ENCODE measurements around the gene LAMB4. TPM values are rescaled to one million over a fixed set of nuclear protein-coding genes. Genes with fewer than 3 reads are reported as not detected.

Gene LAMB4
- total RNA-seq, 5 donors from 2014 or later (not counting 1 experiment from before 2014, with no cell fraction given) = 0.18 TPM; not detected in 4

- WGBS (ENCODE audit: insufficient coverage) = 71% methylated on average over 1 of the region's 13 CpGs
- Mint-ChIP-seq H3K4me3 (peak overlapping the region; percentile 63 to 75 (median 64)), H3K27me3 (peaks cover 55 to 60% of the 10 kb centered on the region in 2 donors), H3K4me1 (peaks cover 13 to 29% (median 29%) of the 10 kb centered on the region in 3 donors), H3K9me3 (no peaks in the 10 kb centered on the region), H3K36me3 (no peaks in the 10 kb centered on the region), H3K27ac (no peak overlapping the region)
- no peaks in the 10 kb centered on the region for H3K36me3 ChIP-seq (ENCODE audit: control insufficient read depth in 2 of 2, extremely low read depth in 1 of 2, insufficient read depth in 1 of 2, low read length in 1 of 2)
- DNase-seq (no peak), ATAC-seq (replicated peaks in 1 of 4) (no peak)
- no peak overlapping the region for H3K27ac ChIP-seq (ENCODE audit: low read length)
- peaks cover 20 to 41% of the 10 kb centered on the region in 2 experiments for H3K27me3 ChIP-seq (replicated peaks in 1 of 2; ENCODE audit: control insufficient read depth in 2 of 2, extremely low read depth in 1 of 2, insufficient read depth in 2 of 2, low read length in 1 of 2)
- CTCF ChIA-PET = no interaction called here
- H3K4me1 ChIP-seq (ENCODE audit: control insufficient read depth in 1 of 2, extremely low read depth in 1 of 2, insufficient read depth in 2 of 2, low read length in 2 of 2) = peaks cover 8 to 25% of the 10 kb centered on the region in 2 experiments
- no peaks in the 10 kb centered on the region for H3K9me3 ChIP-seq
- POLR2A ChIA-PET = interaction anchor here in 1 of 2 donors (0.5 kb wide), 1 partner anchor 1462 kb away, joined by 4 read pairs; no protein-coding TSS in a partner anchor
- H3K4me3 ChIP-seq (ENCODE audit: control insufficient read depth in 1 of 2, extremely low read depth in 1 of 2, low read length in 1 of 2) = peak overlapping the region in 1 of 2 donors; percentile 18
Observed at GRCh38 chr7:108004220-108005142, 125.7 kb downstream of the LAMB4 start.

- no peak overlapping the region for H3K27ac ChIP-seq (ENCODE audit: low read length)
- H3K27ac Mint-ChIP-seq = no peak overlapping the region
- no peaks in the 10 kb centered on the region for H3K9me3 ChIP-seq
- peaks cover 21 to 41% of the 10 kb centered on the region in 2 experiments for H3K27me3 ChIP-seq (replicated peaks in 1 of 2; ENCODE audit: control insufficient read depth in 2 of 2, extremely low read depth in 1 of 2, insufficient read depth in 2 of 2, low read length in 1 of 2)
- H3K36me3 ChIP-seq (ENCODE audit: control insufficient read depth in 2 of 2, extremely low read depth in 1 of 2, insufficient read depth in 1 of 2, low read length in 1 of 2) = no peaks in the 10 kb centered on the region
- 19% methylated on average over 8 of the region's 15 CpGs for WGBS (ENCODE audit: insufficient coverage)
- peaks cover 13 to 29% (median 29%) of the 10 kb centered on the region in 3 donors for H3K4me1 Mint-ChIP-seq
- H3K27me3 Mint-ChIP-seq = peaks cover 49 to 65% of the 10 kb centered on the region in 2 donors
- ATAC-seq (replicated peaks in 1 of 4) = no peak
- POLR2A ChIA-PET = no interaction called here
- no peaks in the 10 kb centered on the region for H3K9me3 Mint-ChIP-seq
- CTCF ChIA-PET = no interaction called here
- H3K4me3 ChIP-seq (ENCODE audit: control insufficient read depth in 1 of 2, extremely low read depth in 1 of 2, low read length in 1 of 2) = peak overlapping the region in 1 of 2 donors; percentile 92
- no peaks in the 10 kb centered on the region for H3K36me3 Mint-ChIP-seq
- no peak for DNase-seq
- peak overlapping the region; percentile 63 to 75 (median 64) for H3K4me3 Mint-ChIP-seq
- peaks cover 8 to 25% of the 10 kb centered on the region in 2 experiments for H3K4me1 ChIP-seq (ENCODE audit: control insufficient read depth in 1 of 2, extremely low read depth in 1 of 2, insufficient read depth in 2 of 2, low read length in 2 of 2)
Observed at GRCh38 chr7:108003599-108003935, 126.6 kb downstream of the LAMB4 start.

- 2% methylated on average over 69 of the region's 75 CpGs for WGBS (ENCODE audit: insufficient coverage)
- POLR2A ChIA-PET = no interaction called here
- Histone ChIP-seq H3K4me3 (ENCODE audit: control insufficient read depth in 1 of 2, extremely low read depth in 1 of 2, low read length in 1 of 2) (peak within 1 kb of the TSS; percentile 24 to 92), H3K4me1 (ENCODE audit: control insufficient read depth in 1 of 2, extremely low read depth in 1 of 2, insufficient read depth in 2 of 2, low read length in 2 of 2) (peaks cover 8 to 25% of the 10 kb centered on the region in 2 experiments), H3K9me3 (no peaks in the 10 kb centered on the region), H3K36me3 (ENCODE audit: control insufficient read depth in 2 of 2, extremely low read depth in 1 of 2, insufficient read depth in 1 of 2, low read length in 1 of 2) (no peaks in the 10 kb centered on the region), H3K27me3 (replicated peaks in 1 of 2; ENCODE audit: control insufficient read depth in 2 of 2, extremely low read depth in 1 of 2, insufficient read depth in 2 of 2, low read length in 1 of 2) (peaks cover 21 to 41% of the 10 kb centered on the region in 2 experiments), H3K27ac (ENCODE audit: low read length) (no peak within 1 kb of the TSS)
- Mint-ChIP-seq H3K27ac (no peak within 1 kb of the TSS), H3K4me3 (peak within 1 kb of the TSS; percentile 63 to 75 (median 64)), H3K36me3 (no peaks in the 10 kb centered on the region), H3K27me3 (peaks cover 49 to 66% of the 10 kb centered on the region in 2 donors), H3K9me3 (no peaks in the 10 kb centered on the region), H3K4me1 (peaks cover 13 to 29% (median 29%) of the 10 kb centered on the region in 3 donors)
- CTCF ChIA-PET = no interaction called here
- ATAC-seq (replicated peaks in 1 of 4) = peak in 1 of 4 experiments; percentile 24
- DNase-seq = no peak
Observed at GRCh38 chr7:108002726-108003598, 127.2 kb downstream of the LAMB4 start, which contains the start of gene LAMB1. Gene LAMB1, minus strand, starts transcription at chr7:108003161. Its CDS starts 276 bp downstream, at chr7:108002885.

GRCh38 chr7:108001764-108002725 is 128.1 kb downstream of the LAMB4 start:
- Histone ChIP-seq H3K27me3 (replicated peaks in 1 of 2; ENCODE audit: control insufficient read depth in 2 of 2, extremely low read depth in 1 of 2, insufficient read depth in 2 of 2, low read length in 1 of 2) (peaks cover 21 to 41% of the 10 kb centered on the region in 2 experiments), H3K4me1 (ENCODE audit: control insufficient read depth in 1 of 2, extremely low read depth in 1 of 2, insufficient read depth in 2 of 2, low read length in 2 of 2) (peaks cover 8 to 25% of the 10 kb centered on the region in 2 experiments), H3K9me3 (no peaks in the 10 kb centered on the region), H3K4me3 (ENCODE audit: control insufficient read depth in 1 of 2, extremely low read depth in 1 of 2, low read length in 1 of 2) (peak overlapping the region; percentile 24 to 92), H3K36me3 (ENCODE audit: control insufficient read depth in 2 of 2, extremely low read depth in 1 of 2, insufficient read depth in 1 of 2, low read length in 1 of 2) (no peaks in the 10 kb centered on the region), H3K27ac (ENCODE audit: low read length) (no peak overlapping the region)
- Mint-ChIP-seq H3K4me1 (peaks cover 13 to 29% (median 29%) of the 10 kb centered on the region in 3 donors), H3K9me3 (no peaks in the 10 kb centered on the region), H3K36me3 (no peaks in the 10 kb centered on the region), H3K27ac (peak overlapping the region in 1 of 2 donors; percentile 36), H3K4me3 (peak overlapping the region; percentile 54 to 75 (median 62)), H3K27me3 (peaks cover 46 to 69% of the 10 kb centered on the region in 2 donors)
- DNase-seq (no peak), ATAC-seq (replicated peaks in 1 of 4) (no peak)
- WGBS (ENCODE audit: insufficient coverage) = 3% methylated on average over 71 of the region's 75 CpGs
- CTCF ChIA-PET = no interaction called here
- POLR2A ChIA-PET = no interaction called here

GRCh38 chr7:108000875-108001763 is 129.0 kb downstream of the LAMB4 start:
- Mint-ChIP-seq H3K9me3 (no peaks in the 10 kb centered on the region), H3K4me3 (peak overlapping the region; percentile 54 to 75 (median 62)), H3K27me3 (peaks cover 44 to 61% of the 10 kb centered on the region in 2 donors), H3K36me3 (no peaks in the 10 kb centered on the region), H3K4me1 (peaks cover 13 to 29% (median 29%) of the 10 kb centered on the region in 3 donors), H3K27ac (peak overlapping the region in 1 of 2 donors; percentile 36)
- H3K4me3 ChIP-seq (ENCODE audit: control insufficient read depth in 1 of 2, extremely low read depth in 1 of 2, low read length in 1 of 2) = peak overlapping the region in 1 of 2 donors; percentile 92
- ChIA-PET CTCF (no interaction called here), POLR2A (no interaction called here)
- no peaks in the 10 kb centered on the region for H3K9me3 ChIP-seq
- H3K27ac ChIP-seq (ENCODE audit: low read length) = no peak overlapping the region
- 13% methylated on average over 32 of the region's 37 CpGs for WGBS (ENCODE audit: insufficient coverage)
- DNase-seq (no peak), ATAC-seq (replicated peaks in 1 of 4) (no peak)
- H3K36me3 ChIP-seq (ENCODE audit: control insufficient read depth in 2 of 2, extremely low read depth in 1 of 2, insufficient read depth in 1 of 2, low read length in 1 of 2) = no peaks in the 10 kb centered on the region
- H3K27me3 ChIP-seq (replicated peaks in 1 of 2; ENCODE audit: control insufficient read depth in 2 of 2, extremely low read depth in 1 of 2, insufficient read depth in 2 of 2, low read length in 1 of 2) = peaks cover 21 to 41% of the 10 kb centered on the region in 2 experiments
- H3K4me1 ChIP-seq (ENCODE audit: control insufficient read depth in 1 of 2, extremely low read depth in 1 of 2, insufficient read depth in 2 of 2, low read length in 2 of 2) = peaks cover 8 to 25% of the 10 kb centered on the region in 2 experiments

Data from T-cell (primary cell).